ENCODE data around the gene SIX3. TPM values are rescaled to one million over a fixed set of nuclear protein-coding genes. Genes with fewer than 3 reads are reported as not detected.

The SIX3 gene
- total and polyA plus RNA-seq, 2 donors (not counting 1 experiment from before 2014, with no cell fraction given): not detected

GRCh38 chr2:44964752-44965236 lies 23.3 kb downstream of the SIX3 start:
- peaks cover 0 to 3% (median 0%) of the 10 kb centered on the region in 3 donors for H3K9me3 ChIP-seq (ENCODE audit: control extremely low read depth in 1 of 3, control insufficient read depth in 2 of 3, insufficient read depth in 1 of 3, low read length in 2 of 3)
- H3K4me1 Mint-ChIP-seq: no peaks in the 10 kb centered on the region
- H3K9ac ChIP-seq (ENCODE audit: low read length): no peak overlapping the region
- intact Hi-C loops (cut with micrococcal nuclease): no loop called here
- no peak for DNase-seq
- no peak overlapping the region for H2AFZ ChIP-seq (ENCODE audit: insufficient read depth, low read depth, low read length, poor library complexity, severe bottlenecking)
- no peak for ATAC-seq (ENCODE audit: low read depth)
- no peak overlapping the region for H3K27ac ChIP-seq (ENCODE audit: low read length in 2 of 2)
- H4K20me1 ChIP-seq (ENCODE audit: control insufficient read depth, insufficient read depth, low read length, poor library complexity, severe bottlenecking): no peaks in the 10 kb centered on the region
- TF ChIP-seq, protein P1, sequence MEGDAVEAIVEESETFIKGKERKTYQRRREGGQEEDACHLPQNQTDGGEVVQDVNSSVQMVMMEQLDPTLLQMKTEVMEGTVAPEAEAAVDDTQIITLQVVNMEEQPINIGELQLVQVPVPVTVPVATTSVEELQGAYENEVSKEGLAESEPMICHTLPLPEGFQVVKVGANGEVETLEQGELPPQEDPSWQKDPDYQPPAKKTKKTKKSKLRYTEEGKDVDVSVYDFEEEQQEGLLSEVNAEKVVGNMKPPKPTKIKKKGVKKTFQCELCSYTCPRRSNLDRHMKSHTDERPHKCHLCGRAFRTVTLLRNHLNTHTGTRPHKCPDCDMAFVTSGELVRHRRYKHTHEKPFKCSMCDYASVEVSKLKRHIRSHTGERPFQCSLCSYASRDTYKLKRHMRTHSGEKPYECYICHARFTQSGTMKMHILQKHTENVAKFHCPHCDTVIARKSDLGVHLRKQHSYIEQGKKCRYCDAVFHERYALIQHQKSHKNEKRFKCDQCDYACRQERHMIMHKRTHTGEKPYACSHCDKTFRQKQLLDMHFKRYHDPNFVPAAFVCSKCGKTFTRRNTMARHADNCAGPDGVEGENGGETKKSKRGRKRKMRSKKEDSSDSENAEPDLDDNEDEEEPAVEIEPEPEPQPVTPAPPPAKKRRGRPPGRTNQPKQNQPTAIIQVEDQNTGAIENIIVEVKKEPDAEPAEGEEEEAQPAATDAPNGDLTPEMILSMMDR (IDR thresholded peaks at IDR 0.05): peak; percentile 28
- TF ChIP-seq EZH2 (IDR thresholded peaks at IDR 0.05; ENCODE audit: borderline replicate concordance, insufficient read depth, low read depth, low read length, poor library complexity, severe bottlenecking): no peak
- peaks cover 53% of the 10 kb centered on the region for H3K27me3 Mint-ChIP-seq
- H3K36me3 ChIP-seq (replicated peaks in 1 of 2; ENCODE audit: control extremely low read depth in 1 of 2, control insufficient read depth in 1 of 2, extremely low read depth in 1 of 2, insufficient read depth in 2 of 2, low read length in 1 of 2): no peaks in the 10 kb centered on the region
- H3K4me3 ChIP-seq (ENCODE audit: control extremely low read depth in 1 of 5, extremely low read depth in 1 of 5, insufficient read depth in 1 of 5, low read depth in 2 of 5, low read length in 4 of 5): no peak overlapping the region
- no peak overlapping the region for H3K27ac Mint-ChIP-seq
- H3K4me1 ChIP-seq (ENCODE audit: control insufficient read depth in 2 of 2, insufficient read depth in 2 of 2, low read length in 2 of 2): no peaks in the 10 kb centered on the region
- POLR2A ChIA-PET: no interaction called here
- peaks cover 0 to 23% (median 5%) of the 10 kb centered on the region in 4 experiments for H3K27me3 ChIP-seq (replicated peaks in 1 of 4; ENCODE audit: control extremely low read depth in 1 of 4, control insufficient read depth in 3 of 4, insufficient read depth in 4 of 4, low read length in 3 of 4)
- no peaks in the 10 kb centered on the region for H3K9me3 Mint-ChIP-seq (ENCODE audit: insufficient read depth)
- CTCF ChIA-PET: interaction anchor here (1.2 to 1.3 kb wide), 2 partner anchors 9 to 485 kb away, joined by 3 to 4 read pairs; no protein-coding TSS in a partner anchor
- WGBS (ENCODE audit: insufficient coverage): 26% methylated on average over 13 of the region's 16 CpGs
- no peak overlapping the region for H3K4me3 Mint-ChIP-seq
- no peaks in the 10 kb centered on the region for H3K79me2 ChIP-seq (ENCODE audit: control insufficient read depth, insufficient read depth, low read length)
- no peak overlapping the region for H3K4me2 ChIP-seq (replicated peaks; ENCODE audit: low read depth, low read length, poor library complexity, severe bottlenecking)

- H3K9me3 ChIP-seq (ENCODE audit: control extremely low read depth in 1 of 3, control insufficient read depth in 2 of 3, insufficient read depth in 1 of 3, low read length in 2 of 3): peaks cover 0 to 3% (median 0%) of the 10 kb centered on the region in 3 donors
- H4K20me1 ChIP-seq (ENCODE audit: control insufficient read depth, insufficient read depth, low read length, poor library complexity, severe bottlenecking): no peaks in the 10 kb centered on the region
- WGBS (ENCODE audit: insufficient coverage): no CpG with 5 or more reads among the region's 2 CpGs
- H3K4me1 ChIP-seq (ENCODE audit: control insufficient read depth in 2 of 2, insufficient read depth in 2 of 2, low read length in 2 of 2): no peaks in the 10 kb centered on the region
- H3K4me1 Mint-ChIP-seq: no peaks in the 10 kb centered on the region
- DNase-seq (no peak), ATAC-seq (ENCODE audit: low read depth) (no peak)
- TF ChIP-seq EZH2 (IDR thresholded peaks at IDR 0.05; ENCODE audit: borderline replicate concordance, insufficient read depth, low read depth, low read length, poor library complexity, severe bottlenecking): no peak
- TF ChIP-seq, protein P1 (IDR thresholded peaks at IDR 0.05): no peak
- H2AFZ ChIP-seq (ENCODE audit: insufficient read depth, low read depth, low read length, poor library complexity, severe bottlenecking): no peak overlapping the region
- no peak overlapping the region for H3K9ac ChIP-seq (ENCODE audit: low read length)
- no peaks in the 10 kb centered on the region for H3K79me2 ChIP-seq (ENCODE audit: control insufficient read depth, insufficient read depth, low read length)
- H3K27me3 ChIP-seq (replicated peaks in 1 of 4; ENCODE audit: control extremely low read depth in 1 of 4, control insufficient read depth in 3 of 4, insufficient read depth in 4 of 4, low read length in 3 of 4): peaks cover 0 to 23% (median 5%) of the 10 kb centered on the region in 4 experiments
- POLR2A ChIA-PET: no interaction called here
- CTCF ChIA-PET: interaction anchor here (1.2 kb wide), 1 partner anchor 10 kb away, joined by 3 read pairs; no protein-coding TSS in a partner anchor
- H3K36me3 ChIP-seq (replicated peaks in 1 of 2; ENCODE audit: control extremely low read depth in 1 of 2, control insufficient read depth in 1 of 2, extremely low read depth in 1 of 2, insufficient read depth in 2 of 2, low read length in 1 of 2): no peaks in the 10 kb centered on the region
- intact Hi-C loops (cut with micrococcal nuclease): no loop called here
- no peak overlapping the region for H3K27ac ChIP-seq (ENCODE audit: low read length in 2 of 2)
- H3K4me3 ChIP-seq (ENCODE audit: control extremely low read depth in 1 of 5, extremely low read depth in 1 of 5, insufficient read depth in 1 of 5, low read depth in 2 of 5, low read length in 4 of 5): no peak overlapping the region
- no peak overlapping the region for H3K4me2 ChIP-seq (replicated peaks; ENCODE audit: low read depth, low read length, poor library complexity, severe bottlenecking)
- H3K9me3 Mint-ChIP-seq (ENCODE audit: insufficient read depth): no peaks in the 10 kb centered on the region
- H3K27me3 Mint-ChIP-seq: peaks cover 47% of the 10 kb centered on the region
- no peak overlapping the region for H3K27ac Mint-ChIP-seq
- H3K4me3 Mint-ChIP-seq: no peak overlapping the region
Observed at GRCh38 chr2:44965684-44966083, 24.2 kb downstream of the SIX3 start.

Data from B cell (primary cell).